TTC549 (cell line): ENCODE data around the gene AKT2.

Source experiments
- FAIRE-seq: peaks from 2 replicates; lab custom pipeline; 2012; peaks lifted over from hg19 to GRCh38; lab: Jason Lieb, UNC

The AKT2 gene

DNA sequence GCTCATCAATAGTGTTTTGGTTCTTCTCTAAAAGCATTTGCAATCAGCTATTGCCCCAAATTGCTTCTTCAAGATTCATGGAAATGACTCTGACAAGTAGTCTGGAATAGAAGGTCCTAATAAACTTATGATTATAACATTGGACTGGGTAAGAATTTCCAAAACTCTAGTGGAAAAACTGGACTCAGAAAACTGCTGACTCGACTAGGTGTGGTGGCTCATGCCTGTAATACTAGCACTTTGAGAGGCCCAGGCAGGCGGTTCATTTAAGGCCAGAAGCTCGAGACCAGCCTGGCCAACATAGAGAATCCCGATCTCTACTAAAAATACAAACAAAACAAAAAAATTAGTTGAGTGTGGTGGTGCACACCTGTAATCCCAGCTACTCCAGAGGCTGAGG, 15.5 kb upstream of the AKT2 start:
- no peak for FAIRE-seq

- FAIRE-seq: no peak
Measured at GRCh38 chr19:40298026-40298425, 12.9 kb upstream of the AKT2 start.

DNA sequence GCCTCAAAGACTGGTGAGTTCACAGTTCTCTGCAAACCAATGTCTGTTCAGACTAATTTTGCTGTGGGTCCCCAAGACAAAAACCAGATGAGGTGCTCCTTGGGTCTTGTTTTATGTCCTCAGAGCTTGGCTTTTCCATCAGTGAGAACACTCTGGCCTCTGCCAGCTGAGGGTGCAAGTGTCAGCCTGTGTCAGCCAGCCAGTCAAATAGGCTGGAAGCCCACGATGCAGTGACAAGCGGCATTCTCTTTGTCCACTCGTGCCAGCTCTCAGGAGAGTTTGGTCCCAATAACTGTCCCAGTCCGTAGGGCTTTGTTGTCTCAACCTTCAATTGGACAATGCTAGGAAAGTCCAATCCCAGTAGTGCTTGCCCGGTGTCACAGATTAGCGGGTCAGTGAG, 9.4 kb upstream of the AKT2 start:
- no peak for FAIRE-seq

DNA sequence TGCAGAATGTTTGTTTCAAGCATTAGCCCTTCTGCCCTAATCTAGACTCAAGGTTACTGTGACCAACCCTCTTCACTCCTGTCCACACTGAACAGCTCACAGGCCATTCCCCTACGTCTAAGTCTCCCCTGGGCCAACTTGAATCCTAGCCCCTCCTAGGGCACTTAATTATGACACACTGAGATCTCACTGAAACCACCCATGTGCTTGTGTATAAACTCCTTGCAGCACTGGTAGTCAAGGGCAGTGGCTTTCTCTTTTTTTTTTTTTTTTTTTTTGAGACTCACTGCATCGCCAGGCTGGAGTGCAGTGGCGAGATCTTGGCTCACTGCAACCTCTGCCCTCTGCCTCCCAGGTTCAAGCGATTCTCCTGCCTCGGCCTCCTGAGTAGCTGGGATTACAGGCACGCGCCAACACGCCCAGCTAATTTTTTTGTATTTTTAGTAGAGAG, 1.9 kb upstream of the AKT2 start:
- no peak for FAIRE-seq

GRCh38 chr19:40286235-40286970, 1.3 kb upstream of the AKT2 start:
- no peak for FAIRE-seq

DNA sequence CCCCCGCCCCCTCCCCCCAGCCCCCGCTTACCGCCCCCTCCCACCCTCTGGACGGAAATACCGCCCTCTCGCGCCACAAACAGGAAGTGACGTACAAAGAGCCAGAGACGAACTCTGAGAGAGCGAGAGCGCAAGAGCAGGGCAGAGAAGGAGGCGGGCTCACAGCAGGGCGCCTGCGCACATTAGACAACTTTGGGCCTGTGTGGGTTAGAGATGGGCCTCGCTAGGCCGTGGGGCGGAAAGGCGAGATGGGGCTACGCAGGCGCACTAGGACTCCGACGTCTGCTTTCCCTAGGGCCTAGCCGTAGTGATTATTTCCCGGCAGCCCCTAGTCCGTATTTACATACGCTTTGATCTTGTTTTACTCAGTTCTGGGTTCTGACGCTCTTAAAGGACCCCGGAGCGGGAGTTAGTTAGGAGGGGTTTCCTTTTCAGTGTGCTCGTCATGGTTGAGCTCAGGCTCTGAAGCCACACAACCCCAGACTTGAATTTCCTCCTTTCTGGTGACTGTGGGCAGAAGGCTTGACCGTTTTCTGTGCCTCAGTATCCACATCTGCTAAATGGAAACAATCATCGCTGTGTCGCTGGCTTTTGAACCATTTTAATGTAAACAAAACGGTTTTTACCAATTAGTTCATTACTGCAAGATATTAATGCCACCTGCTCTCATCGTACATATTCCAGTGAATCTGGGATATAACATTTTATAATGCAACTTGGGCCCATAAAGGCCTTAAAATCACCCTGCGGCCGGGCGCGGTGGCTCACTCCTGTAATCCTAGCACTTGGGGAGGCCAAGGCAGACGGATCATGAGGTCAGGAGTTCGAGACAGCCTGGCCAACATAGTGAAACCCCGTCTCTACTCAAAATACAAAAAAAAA, 449 bp upstream of the AKT2 start:
- FAIRE-seq: peak; percentile 89

- FAIRE-seq: no peak
Measured at GRCh38 chr19:40284251-40284500, 969 bp downstream of the AKT2 start.

DNA sequence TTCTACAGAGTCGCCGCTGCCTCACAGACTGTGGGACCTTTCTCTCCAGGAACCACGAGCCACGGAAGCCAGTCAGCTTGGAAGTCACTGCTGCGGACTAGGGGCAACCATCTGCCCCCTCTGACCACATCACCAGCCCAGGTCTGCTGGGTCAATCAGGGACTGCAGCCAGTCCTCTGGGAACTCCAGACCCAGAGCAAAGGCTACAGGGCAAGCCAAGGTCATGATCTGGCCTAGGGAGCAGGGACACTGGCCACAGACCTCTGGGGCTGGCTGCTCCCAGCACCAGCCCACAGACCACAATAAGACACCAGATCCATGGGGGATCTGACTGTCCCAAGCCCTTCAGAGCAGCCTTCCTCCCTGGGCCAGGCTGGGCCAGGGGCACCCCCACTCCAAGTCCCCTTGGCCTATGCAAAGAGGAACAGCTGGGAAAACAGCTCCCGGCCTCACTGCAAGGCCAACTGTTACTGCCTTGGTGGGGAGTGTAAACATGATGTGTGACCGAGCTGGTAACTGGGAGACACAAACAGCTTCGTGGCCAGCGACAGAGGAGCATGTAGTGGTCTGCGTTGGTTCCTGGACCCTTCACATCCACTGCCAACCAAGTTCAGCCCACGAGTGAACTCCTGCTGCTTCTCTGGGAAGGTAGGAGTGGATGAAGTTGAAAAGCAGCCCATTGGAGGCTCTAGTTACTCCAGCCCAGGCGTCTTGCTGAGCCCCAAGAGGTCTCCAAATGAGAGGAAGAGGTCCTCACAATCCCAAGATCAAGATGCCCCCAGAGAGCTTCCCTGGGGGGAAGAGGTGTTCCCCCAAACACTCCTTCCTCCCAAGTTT, 1.5 kb downstream of the AKT2 start:
- FAIRE-seq: no peak

GRCh38 chr19:40282920-40283319, 2.2 kb downstream of the AKT2 start:
- no peak for FAIRE-seq

- no peak for FAIRE-seq
Measured at GRCh38 chr19:40282209-40282580, 3.0 kb downstream of the AKT2 start.

GRCh38 chr19:40281381-40282208, 3.5 kb downstream of the AKT2 start:
- FAIRE-seq: no peak

GRCh38 chr19:40280608-40281221, 4.4 kb downstream of the AKT2 start:
- no peak for FAIRE-seq

- no peak for FAIRE-seq
Measured at GRCh38 chr19:40279761-40280607, 5.2 kb downstream of the AKT2 start.

- no peak for FAIRE-seq
Measured at GRCh38 chr19:40279120-40279551, 6.0 kb downstream of the AKT2 start.

- FAIRE-seq: no peak
Measured at GRCh38 chr19:40278361-40279035, 6.6 kb downstream of the AKT2 start.

DNA sequence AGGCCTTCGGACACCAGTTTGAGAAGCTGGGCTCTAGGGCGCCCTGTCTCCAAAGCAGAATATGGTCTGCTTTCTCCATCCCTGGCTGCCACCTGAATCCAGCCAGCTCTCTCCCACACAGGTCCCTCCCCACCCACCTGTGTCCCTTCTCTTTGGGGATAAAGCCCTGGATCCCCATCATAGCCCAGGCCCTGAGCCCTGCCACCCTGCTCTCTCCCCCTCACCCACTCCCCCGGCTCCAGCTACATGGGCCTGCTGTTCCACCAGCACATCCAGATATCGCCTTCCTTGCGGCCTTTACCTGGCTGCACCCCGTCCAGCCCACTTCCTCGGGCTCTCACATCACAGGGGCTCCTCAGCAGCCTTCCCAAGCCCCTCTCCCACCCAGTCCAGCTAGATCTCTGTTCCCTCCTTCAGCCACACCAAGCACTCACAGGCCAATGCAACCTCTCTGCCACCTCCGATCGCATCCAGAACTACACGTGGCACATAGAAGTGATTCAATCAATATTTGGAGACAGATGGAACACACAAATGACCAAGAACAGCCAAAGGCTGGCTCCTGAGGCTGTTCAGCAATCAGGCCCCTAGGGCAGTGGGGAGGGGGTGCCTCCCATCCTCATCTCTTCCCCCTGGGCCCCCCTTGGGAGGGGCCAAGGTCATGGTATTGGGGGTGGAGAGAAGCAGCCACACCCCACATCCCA, 7.6 kb downstream of the AKT2 start:
- no peak for FAIRE-seq

- no peak for FAIRE-seq
Measured at GRCh38 chr19:40274585-40275544, 10.3 kb downstream of the AKT2 start.
